SH-SY5Y (cell line): ENCODE measurements around the gene SMIM5.

Experiments
- GATA2 ChIP-seq: IDR thresholded peaks from 2 replicates; pipeline ENCODE4 v1.6.1; 2011; ENCODE audit warnings: mild to moderate bottlenecking, low read depth, low read length
- GATA3 ChIP-seq: IDR thresholded peaks from 2 replicates; pipeline ENCODE4 v1.6.1; 2011; ENCODE audit warnings: low read depth, mild to moderate bottlenecking, low read length, moderate library complexity

GRCh38 chr17:75596320-75597087, 36.7 kb upstream of the SMIM5 start:
- TF ChIP-seq GATA2 (no peak), GATA3 (no peak)
